Astrocyte (in vitro differentiated cells and primary cell): Measurements from ENCODE around the gene PDE6H.

Source experiments
- EZH2 ChIP-seq: IDR thresholded peaks from 2 replicates; pipeline ENCODE4 v1.6.1; 2012; ENCODE audit warnings: mild to moderate bottlenecking, low read length, inconsistent platforms; ENCODE audit not compliant: insufficient read depth
- TF ChIP-seq, protein P1 (sequence below): IDR thresholded peaks from 2 replicates; pipeline ENCODE4 v1.5.1; 2011; ENCODE audit warnings: low read depth, mild to moderate bottlenecking, inconsistent platforms, low read length, moderate library complexity; ENCODE audit not compliant: insufficient read depth

DNA sequence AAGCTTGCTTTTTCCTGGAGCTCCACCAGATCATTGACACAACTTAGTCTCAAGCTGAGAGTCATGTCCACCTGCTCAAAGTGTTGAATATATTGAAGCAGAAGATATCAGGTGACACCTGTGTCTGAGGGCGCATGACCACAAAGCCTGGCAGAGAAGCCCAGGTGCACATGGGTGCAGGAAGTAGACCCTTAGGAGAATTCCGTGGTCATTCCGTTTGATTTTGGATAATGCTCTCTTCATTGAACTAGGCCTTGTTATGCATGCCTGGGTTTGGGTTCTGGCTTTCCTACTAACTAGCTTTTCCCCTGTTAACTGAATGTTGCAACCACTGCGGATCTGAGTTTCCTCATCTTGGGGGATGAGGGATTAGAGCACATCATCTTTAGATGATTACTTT, 18.6 kb upstream of the PDE6H start:
- no peak for TF ChIP-seq EZH2
- TF ChIP-seq, protein P1, sequence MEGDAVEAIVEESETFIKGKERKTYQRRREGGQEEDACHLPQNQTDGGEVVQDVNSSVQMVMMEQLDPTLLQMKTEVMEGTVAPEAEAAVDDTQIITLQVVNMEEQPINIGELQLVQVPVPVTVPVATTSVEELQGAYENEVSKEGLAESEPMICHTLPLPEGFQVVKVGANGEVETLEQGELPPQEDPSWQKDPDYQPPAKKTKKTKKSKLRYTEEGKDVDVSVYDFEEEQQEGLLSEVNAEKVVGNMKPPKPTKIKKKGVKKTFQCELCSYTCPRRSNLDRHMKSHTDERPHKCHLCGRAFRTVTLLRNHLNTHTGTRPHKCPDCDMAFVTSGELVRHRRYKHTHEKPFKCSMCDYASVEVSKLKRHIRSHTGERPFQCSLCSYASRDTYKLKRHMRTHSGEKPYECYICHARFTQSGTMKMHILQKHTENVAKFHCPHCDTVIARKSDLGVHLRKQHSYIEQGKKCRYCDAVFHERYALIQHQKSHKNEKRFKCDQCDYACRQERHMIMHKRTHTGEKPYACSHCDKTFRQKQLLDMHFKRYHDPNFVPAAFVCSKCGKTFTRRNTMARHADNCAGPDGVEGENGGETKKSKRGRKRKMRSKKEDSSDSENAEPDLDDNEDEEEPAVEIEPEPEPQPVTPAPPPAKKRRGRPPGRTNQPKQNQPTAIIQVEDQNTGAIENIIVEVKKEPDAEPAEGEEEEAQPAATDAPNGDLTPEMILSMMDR: no peak
